Neural crest cell (in vitro differentiated cells): ENCODE data around the gene MYO1B. TPM values are rescaled to one million over a fixed set of nuclear protein-coding genes. Genes with fewer than 3 reads are reported as not detected.

ENCODE experiments used
- DNase-seq: peaks from one replicate; pipeline ENCODE4 v3.0.0; 2021; ENCODE audit warnings: low read depth, mixed read lengths, low spot score
- H3K27ac Mint-ChIP-seq: one replicate; pipeline ENCODE4 v1.8.0; 2021; ENCODE audit warnings: mild to moderate bottlenecking, mixed read lengths; ENCODE audit not compliant: unreplicated experiment
- H3K27me3 Mint-ChIP-seq: 2 replicates; pipeline ENCODE4 v1.8.0; 2021; ENCODE audit warnings: low read depth, mild to moderate bottlenecking, mixed read lengths
- H3K36me3 Mint-ChIP-seq: 2 replicates; pipeline ENCODE4 v1.8.0; 2021; ENCODE audit warnings: low read depth, mild to moderate bottlenecking, mixed read lengths
- H3K4me1 Mint-ChIP-seq: 2 replicates; pipeline ENCODE4 v1.8.0; 2021; ENCODE audit warnings: mixed read lengths
- H3K4me3 Mint-ChIP-seq: one replicate; pipeline ENCODE4 v1.8.0; 2021; ENCODE audit warnings: mild to moderate bottlenecking, mixed read lengths
- H3K9me3 Mint-ChIP-seq: 2 replicates; pipeline ENCODE4 v1.8.0; 2021; ENCODE audit warnings: mixed read lengths
- CTCF ChIP-seq: fragments of 200-600 bp; sonication (generic); conservative IDR thresholded peaks from 2 replicates; pipeline ENCODE4 v1.5.0; 2021; ENCODE audit warnings: antibody characterized with exemption, mild to moderate bottlenecking
- total RNA-seq: library from RNA; stranded (reverse); gene quantifications from 2 replicates; pipeline ENCODE4 v1.2.1, GENCODE V29; 2021

MYO1B gene
- total RNA-seq, 1 donor from 2014 or later: 116 TPM

- DNase-seq: no peak
Observed at GRCh38 chr2:191315365-191315752, 70.2 kb downstream of the MYO1B start.

GRCh38 chr2:191316246-191316994 lies 71.2 kb downstream of the MYO1B start:
- H3K27ac Mint-ChIP-seq: no peak overlapping the region
- H3K4me3 Mint-ChIP-seq: no peak overlapping the region
- H3K36me3 Mint-ChIP-seq: no peaks in the 10 kb centered on the region
- no peaks in the 10 kb centered on the region for H3K9me3 Mint-ChIP-seq
- TF ChIP-seq CTCF: no peak
- peaks cover 38% of the 10 kb centered on the region for H3K4me1 Mint-ChIP-seq
- H3K27me3 Mint-ChIP-seq: no peaks in the 10 kb centered on the region
- DNase-seq: no peak

More at GRCh38 chr2:191315365-191315752, 70.2 kb downstream of the MYO1B start:
- H3K27me3 Mint-ChIP-seq: no peaks in the 10 kb centered on the region
- H3K4me3 Mint-ChIP-seq: no peak overlapping the region
- no peak for TF ChIP-seq CTCF
- no peaks in the 10 kb centered on the region for H3K9me3 Mint-ChIP-seq
- no peak overlapping the region for H3K27ac Mint-ChIP-seq
- peaks cover 28% of the 10 kb centered on the region for H3K4me1 Mint-ChIP-seq
- no peaks in the 10 kb centered on the region for H3K36me3 Mint-ChIP-seq

- no peak overlapping the region for H3K4me3 Mint-ChIP-seq
- H3K27me3 Mint-ChIP-seq: no peaks in the 10 kb centered on the region
- no peak overlapping the region for H3K27ac Mint-ChIP-seq
- TF ChIP-seq CTCF: no peak
- peaks cover 1% of the 10 kb centered on the region for H3K36me3 Mint-ChIP-seq
- no peak for DNase-seq
- peaks cover 2% of the 10 kb centered on the region for H3K9me3 Mint-ChIP-seq
- H3K4me1 Mint-ChIP-seq: peaks cover 56% of the 10 kb centered on the region
Observed at GRCh38 chr2:191318037-191318728, 73.0 kb downstream of the MYO1B start.

- Mint-ChIP-seq H3K36me3 (peaks cover 4% of the 10 kb centered on the region), H3K4me1 (peaks cover 58% of the 10 kb centered on the region), H3K27ac (no peak overlapping the region), H3K4me3 (peak overlapping the region; percentile 1), H3K9me3 (peaks cover 5% of the 10 kb centered on the region), H3K27me3 (no peaks in the 10 kb centered on the region)
- no peak for DNase-seq
- no peak for TF ChIP-seq CTCF
Observed at GRCh38 chr2:191318729-191319078, 73.5 kb downstream of the MYO1B start.

- no peak for DNase-seq
- Mint-ChIP-seq H3K9me3 (peaks cover 5% of the 10 kb centered on the region), H3K4me3 (peak overlapping the region; percentile 1), H3K27ac (no peak overlapping the region), H3K36me3 (peaks cover 6% of the 10 kb centered on the region), H3K27me3 (no peaks in the 10 kb centered on the region), H3K4me1 (peaks cover 58% of the 10 kb centered on the region)
- no peak for TF ChIP-seq CTCF
Observed at GRCh38 chr2:191319186-191319585, 74.0 kb downstream of the MYO1B start.
